A549 (cell line): ENCODE results near the gene CCDC183. TPM values are rescaled to one million over a fixed set of nuclear protein-coding genes. Genes with fewer than 3 reads are reported as not detected.
"Not testable (repeated sequence)": the region's sequence is repeated elsewhere in the genome, so short reads cannot be mapped to it uniquely, and the experiment has no call there.

ENCODE experiments used
- ATAC-seq, 2 experiments: fragments of 200-7000 bp in 1 of 2; fragments of >200 bp in 1 of 2; cut with Nextera tagmentation in 1 of 2; cut with Tn5 transposase in 1 of 2; 3 replicates each; pipeline versions ENCODE4 v1.8.0 to v1.9.1; 2018 to 2020; ENCODE audit warnings: mild to moderate bottlenecking in 1 of 2, moderate library complexity in 1 of 2
- CTCF ChIA-PET: fragments of 300-600 bp; sonication (Branson Sonifier 250); formaldehyde crosslinking; extraction: SDS; loops from one replicate; lab custom pipeline; 2021; ENCODE audit warnings: antibody characterized with exemption, inconsistent platforms; lab: Yijun Ruan, JAX
- POLR2A ChIA-PET: fragments of 350-600 bp; formaldehyde crosslinking; extraction: SDS; loops from one replicate; lab custom pipeline; 2021; ENCODE audit warnings: antibody characterized with exemption, inconsistent platforms; lab: Yijun Ruan, JAX
- DNase-seq, 2 experiments: peaks; one replicate each; pipeline versions ENCODE4 v3.0.0 to v3.0.0-alpha.2; 2011 to 2016; ENCODE audit warnings: low read depth in 1 of 2, low spot score in 1 of 2
- FAIRE-seq: peaks from 2 replicates; lab custom pipeline; 2011; peaks lifted over from hg19 to GRCh38; lab: Jason Lieb, UNC
- H3K27ac ChIP-seq, 2 experiments: fragments of >200 bp; sonication (Bioruptor Twin); formaldehyde crosslinking; 3 replicates each; pipeline ENCODE4 v1.5.1; 2016 to 2017
- H3K4me1 ChIP-seq: fragments of >200 bp; sonication (Bioruptor Twin); formaldehyde crosslinking; 3 replicates; pipeline ENCODE4 v1.6.1; 2016
- H3K4me2 ChIP-seq: fragments of >200 bp; sonication (Bioruptor Twin); formaldehyde crosslinking; 3 replicates; pipeline ENCODE4 v1.6.1; 2016
- H3K4me3 ChIP-seq: fragments of >200 bp; sonication (Bioruptor Twin); formaldehyde crosslinking; 3 replicates; pipeline ENCODE4 v1.5.1; 2016
- H3K9me3 ChIP-seq: fragments of >200 bp; sonication (Bioruptor Twin); formaldehyde crosslinking; 3 replicates; pipeline ENCODE4 v1.6.1; 2016
- ATOH8 ChIP-seq: fragments of 250-450 bp; sonication (Bioruptor Pico); IDR thresholded peaks from 2 replicates; pipeline ENCODE4 v1.5.0; 2020; ENCODE audit warnings: low read depth, mild to moderate bottlenecking, moderate library complexity
- BCL3 ChIP-seq: fragments of >200 bp; sonication (Bioruptor Twin); formaldehyde crosslinking; IDR thresholded peaks from 3 replicates; pipeline ENCODE4 v1.6.1; 2016
- CHD2 ChIP-seq: fragments of 150-350 bp; IDR thresholded peaks from 2 replicates; pipeline ENCODE4 v1.6.1; 2014; ENCODE audit warnings: low read length; ENCODE audit not compliant: partially characterized antibody
- EHF ChIP-seq: fragments of 250-450 bp; sonication (Bioruptor Pico); IDR thresholded peaks from 2 replicates; pipeline ENCODE4 v1.5.0; 2020; ENCODE audit warnings: mild to moderate bottlenecking
- EP300 ChIP-seq, 2 experiments: fragments of >200 bp; sonication (Bioruptor Twin); formaldehyde crosslinking; IDR thresholded peaks; 2 replicates in 1 of 2; 3 replicates in 1 of 2; pipeline ENCODE4 v1.6.1; 2016 to 2017
- ESRRA ChIP-seq: fragments of 150-350 bp; IDR thresholded peaks from 2 replicates; pipeline ENCODE4 v1.6.1; 2014; ENCODE audit warnings: mild to moderate bottlenecking, low read length, borderline replicate concordance
- FOSB ChIP-seq: fragments of 250-450 bp; sonication (Bioruptor Pico); IDR thresholded peaks from 2 replicates; pipeline ENCODE4 v1.5.0; 2020; ENCODE audit warnings: mild to moderate bottlenecking, moderate library complexity
- FOXS1 ChIP-seq: fragments of 250-450 bp; sonication (Bioruptor Pico); IDR thresholded peaks from 2 replicates; pipeline ENCODE4 v1.5.0; 2020; ENCODE audit warnings: mild to moderate bottlenecking, moderate library complexity
- GATA3 ChIP-seq: IDR thresholded peaks from 2 replicates; pipeline ENCODE4 v1.6.1; 2012; ENCODE audit warnings: borderline replicate concordance
- HDAC2 ChIP-seq: fragments of 200-600 bp; sonication (generic); IDR thresholded peaks from 2 replicates; pipeline ENCODE4 v1.6.1; 2016
- HES2 ChIP-seq: fragments of >200 bp; sonication (Bioruptor Twin); formaldehyde crosslinking; IDR thresholded peaks from 2 replicates; pipeline ENCODE4 v1.6.1; 2016
- HEYL ChIP-seq: fragments of 250-450 bp; sonication (Bioruptor Pico); IDR thresholded peaks from 2 replicates; pipeline ENCODE4 v1.8.0; 2021; ENCODE audit warnings: mild to moderate bottlenecking, moderate library complexity
- HOXA7 ChIP-seq: fragments of 250-450 bp; sonication (Bioruptor Pico); IDR thresholded peaks from 2 replicates; pipeline ENCODE4 v1.5.0; 2020; ENCODE audit warnings: mild to moderate bottlenecking, moderate library complexity
- JUN ChIP-seq, 2 experiments: fragments of >200 bp; sonication (Bioruptor Twin); formaldehyde crosslinking; IDR thresholded peaks; 2 replicates in 1 of 2; 3 replicates in 1 of 2; pipeline ENCODE4 v1.6.1; 2016 to 2017
- KDM1A ChIP-seq: fragments of 200-600 bp; sonication (generic); IDR thresholded peaks from 2 replicates; pipeline ENCODE4 v1.6.1; 2016; ENCODE audit warnings: low read depth, mild to moderate bottlenecking
- KDM5A ChIP-seq: fragments of 200-600 bp; sonication (generic); IDR thresholded peaks from 2 replicates; pipeline ENCODE4 v1.6.1; 2016; ENCODE audit warnings: antibody characterized with exemption, mild to moderate bottlenecking
- MAFK ChIP-seq: fragments of 450-650 bp; IDR thresholded peaks from 2 replicates; pipeline ENCODE4 v1.6.1; 2014; ENCODE audit not compliant: partially characterized antibody
- MAZ ChIP-seq: fragments of 150-350 bp; IDR thresholded peaks from 2 replicates; pipeline ENCODE4 v1.6.1; 2014; ENCODE audit warnings: antibody characterized with exemption, low read depth, low read length, borderline replicate concordance
- MYC ChIP-seq: IDR thresholded peaks from 2 replicates; pipeline ENCODE4 v1.6.1; 2012; ENCODE audit warnings: mild to moderate bottlenecking, inconsistent platforms, low read length, improper control_type of control experiment, borderline replicate concordance
- NPAS2 ChIP-seq: fragments of 250-450 bp; sonication (Bioruptor Pico); IDR thresholded peaks from 2 replicates; pipeline ENCODE4 v1.8.0; 2022; ENCODE audit warnings: mild to moderate bottlenecking, moderate library complexity, borderline replicate concordance
- RAD21 ChIP-seq, 2 experiments: fragments of >200 bp in 1 of 2; sonication (Bioruptor Twin) in 1 of 2; formaldehyde crosslinking in 1 of 2; IDR thresholded peaks in 1 of 2; conservative IDR thresholded peaks in 1 of 2; 2 replicates in 1 of 2; 3 replicates in 1 of 2; pipeline ENCODE4 v1.6.1; 2012 to 2018; ENCODE audit warnings: inconsistent platforms in 1 of 2
- REST ChIP-seq: fragments of 200-600 bp; sonication (generic); IDR thresholded peaks from 2 replicates; pipeline ENCODE4 v1.6.1; 2016; ENCODE audit warnings: antibody characterized with exemption, mild to moderate bottlenecking, moderate library complexity
- SMC3 ChIP-seq: fragments of >200 bp; sonication (Bioruptor Twin); formaldehyde crosslinking; IDR thresholded peaks from 3 replicates; pipeline ENCODE4 v1.6.1; 2018; ENCODE audit warnings: inconsistent platforms
- SREBF2 ChIP-seq: fragments of 450-650 bp; IDR thresholded peaks from 2 replicates; pipeline ENCODE4 v1.6.1; 2014; ENCODE audit warnings: mild to moderate bottlenecking, moderate library complexity
- ZC3H11A ChIP-seq: fragments of 450-650 bp; IDR thresholded peaks from 2 replicates; pipeline ENCODE4 v1.6.1; 2014; ENCODE audit warnings: antibody characterized with exemption, mild to moderate bottlenecking
- WGBS: methylation state at CpG from one replicate; pipeline ENCODE4 v1.1.6; 2017; ENCODE audit errors: missing lambda C conversion rate; 5-methylcytosine and 5-hydroxymethylcytosine counted together
- polyA plus RNA-seq, 4 experiments: library from polyadenylated mRNA; depleted of rRNA in 3 of 4; stranded (reverse); fragments of >200 nt; fragmentation: RNase III in 1 of 4; extraction: RNeasy Plus Mini Kit Qiagen cat#74134 plus additional on column Dnase treatment in 1 of 4; gene quantifications; 2 replicates in 3 of 4; 3 replicates in 1 of 4; pipeline ENCODE4 v1.2.3, GENCODE V29; 2011 to 2017

CCDC183 gene
- polyA plus RNA-seq, 2 of the 4 experiments (the other 2 are of a cell fraction), result 0.90 to 1.4 TPM

GRCh38 chr9:136754626-136755301, 41.4 kb upstream of the CCDC183 start:
- no peak for DNase-seq

GRCh38 chr9:136755302-136756133, 40.6 kb upstream of the CCDC183 start:
- DNase-seq, H3K4me3 ChIP-seq, ATAC-seq, FAIRE-seq: not testable (repeated sequence)
- CTCF ChIA-PET, result interaction anchor here (1.6 to 28.0 kb wide), 4 partner anchors 11 to 37 kb away, joined by 3 to 625 read pairs (median 8); partner anchors contain the start of gene TMEM141
- peaks cover 13% of the 10 kb centered on the region for H3K9me3 ChIP-seq
- 94% methylated on average over 19 of the region's 22 CpGs for WGBS
- peak; percentile 55 for TF ChIP-seq KDM1A
- TF ChIP-seq, all 56 proteins: peak for 1; not testable (repeated sequence) for 55
- H3K27ac ChIP-seq, H3K4me2 ChIP-seq, H3K4me1 ChIP-seq, POLR2A ChIA-PET: not testable (repeated sequence)

More at GRCh38 chr9:136754626-136755301, 41.4 kb upstream of the CCDC183 start:
- TF ChIP-seq MAFK (no peak), HEYL (CRISPR knock-in tag) (no peak), SREBF2 (no peak), HOXA7 (CRISPR knock-in tag) (no peak), MAZ (no peak), NPAS2 (CRISPR knock-in tag) (no peak), EP300 (IDR thresholded peaks at IDR 0.05) (no peak), ZC3H11A (no peak), ATOH8 (CRISPR knock-in tag) (no peak), FOSB (CRISPR knock-in tag) (no peak), GATA3 (no peak), KDM5A (no peak), MYC (no peak), JUN (IDR thresholded peaks at IDR 0.05) (no peak), ESRRA (no peak)
- FAIRE-seq (no peak), ATAC-seq (peak in 1 of 2 experiments; percentile 13; a peak in 2 of 6 replicates)
- no peaks in the 10 kb centered on the region for H3K4me1 ChIP-seq
- H3K4me3 ChIP-seq, result no peak overlapping the region
- no peak overlapping the region for H3K4me2 ChIP-seq
- 95% methylated on average over 15 of the region's 24 CpGs for WGBS
- H3K27ac ChIP-seq, result no peak overlapping the region
- H3K9me3 ChIP-seq, result peaks cover 13% of the 10 kb centered on the region
- POLR2A ChIA-PET, result no interaction called here
- CTCF ChIA-PET, result interaction anchor here (1.6 to 28.0 kb wide), 4 partner anchors 10 to 38 kb away, joined by 3 to 625 read pairs (median 8); partner anchors contain the start of gene TMEM141

GRCh38 chr9:136756134-136756438, 40.1 kb upstream of the CCDC183 start:
- no peak for ATAC-seq
- Histone ChIP-seq H3K9me3 (peaks cover 13% of the 10 kb centered on the region), H3K4me1 (peaks cover 2% of the 10 kb centered on the region; the same call in 1 of the 3 replicates), H3K27ac (no peak overlapping the region), H3K4me3 (no peak overlapping the region), H3K4me2 (no peak overlapping the region)
- DNase-seq, result no peak
- no peak for FAIRE-seq
- WGBS, result 97% methylated on average over 4 of the region's 4 CpGs
- ChIA-PET POLR2A (no interaction called here), CTCF (interaction anchor here (28.0 kb wide), 1 partner anchor 22 kb away, joined by 625 read pairs; the partner anchor contains the start of gene TMEM141)
- TF ChIP-seq REST, result no peak
- no peak for TF ChIP-seq CHD2
- TF ChIP-seq MYC, result no peak
- no peak for TF ChIP-seq HDAC2
- TF ChIP-seq ATOH8 (CRISPR knock-in tag), result no peak
- TF ChIP-seq EHF (CRISPR knock-in tag), result no peak
- TF ChIP-seq FOXS1 (CRISPR knock-in tag), result no peak
- no peak for TF ChIP-seq BCL3
- TF ChIP-seq RAD21 (conservative IDR thresholded peaks at IDR 0.05 in 1 of 2, IDR thresholded peaks at IDR 0.05 in 1 of 2), result no peak
- no peak for TF ChIP-seq HES2
- TF ChIP-seq ESRRA, result no peak
- no peak for TF ChIP-seq MAFK
- TF ChIP-seq SMC3, result no peak
- TF ChIP-seq ZC3H11A, result no peak
